HepG2 (cell line): ENCODE measurements around the gene SFXN5. TPM values are rescaled to one million over a fixed set of nuclear protein-coding genes. Genes with fewer than 3 reads are reported as not detected.

Source experiments
- ATAC-seq: fragments of 200-7000 bp; cut with Tn5 transposase; 3 replicates; pipeline ENCODE4 v1.9.1; 2020; ENCODE audit warnings: mild to moderate bottlenecking, moderate library complexity
- BruUV-seq: library from RNA; stranded (reverse); fragments of 400-500 nt; replicated peaks from 2 replicates; lab custom pipeline; 2021; lab: Mats Ljungman, UMichigan
- CTCF ChIA-PET: fragments of 300-600 bp; formaldehyde crosslinking; extraction: SDS; loops from one replicate; lab custom pipeline; 2021; ENCODE audit warnings: low total read pairs, inconsistent platforms, low intra/inter-chr PET ratio; lab: Yijun Ruan, JAX
- POLR2A ChIA-PET: fragments of 350-600 bp; sonication (Branson Sonifier 250); formaldehyde crosslinking; loops from one replicate; lab custom pipeline; 2020; ENCODE audit warnings: antibody characterized with exemption, inconsistent platforms; lab: Yijun Ruan, JAX
- DNase-seq: peaks from one replicate; pipeline ENCODE4 v3.0.0-alpha.2; 2015; ENCODE audit warnings: low spot score
- FAIRE-seq: peaks from 3 replicates; lab custom pipeline; 2011; peaks lifted over from hg19 to GRCh38; lab: Jason Lieb, UNC
- H2AFZ ChIP-seq: one replicate; pipeline ENCODE4 v1.6.1; 2011; ENCODE audit warnings: low read length, inconsistent platforms
- H3K27ac ChIP-seq: fragments of 300-600 bp; 3 replicates; pipeline ENCODE4 v1.8.0; 2011; ENCODE audit warnings: mixed run types, mild to moderate bottlenecking, mixed read lengths, low read length, inconsistent platforms; ENCODE audit not compliant: insufficient read depth; ENCODE audit errors: extremely low read length
- H3K27me3 ChIP-seq, 2 experiments: fragments of 200-600 bp in 1 of 2; 2 replicates in 1 of 2; 3 replicates in 1 of 2; pipeline versions ENCODE4 v1.6.0 to v1.8.0; 2011; ENCODE audit warnings: low read length in 2 of 2, mild to moderate bottlenecking in 2 of 2, moderate library complexity in 2 of 2, inconsistent platforms in 1 of 2; ENCODE audit not compliant: insufficient read depth in 2 of 2, control insufficient read depth in 1 of 2
- H3K36me3 ChIP-seq, 2 experiments: fragments of 200-600 bp in 1 of 2; replicated peaks in 1 of 2; 2 replicates in 1 of 2; 3 replicates in 1 of 2; pipeline versions ENCODE4 v1.5.1 to v1.8.0; 2011; ENCODE audit warnings: low read length in 2 of 2, inconsistent platforms in 1 of 2; ENCODE audit not compliant: insufficient read depth in 2 of 2, control insufficient read depth in 1 of 2
- H3K4me1 ChIP-seq: 2 replicates; pipeline ENCODE4 v1.5.1; 2012; ENCODE audit warnings: low read length, inconsistent platforms; ENCODE audit not compliant: insufficient read depth
- H3K4me2 ChIP-seq: 2 replicates; pipeline ENCODE4 v1.6.0; 2011; ENCODE audit warnings: low read depth, low read length, inconsistent platforms
- H3K4me3 ChIP-seq, 3 experiments: fragments of 200-600 bp in 1 of 3; sonication (generic), shearing (Covaris generic) in 1 of 3; replicated peaks in 1 of 3; 2 replicates each; pipeline ENCODE4 v1.5.1; 2011 to 2016; ENCODE audit warnings: low read length in 3 of 3, inconsistent platforms in 2 of 3, low read depth in 2 of 3, mild to moderate bottlenecking in 2 of 3, control low read depth in 1 of 3, mixed read lengths in 1 of 3; ENCODE audit not compliant: insufficient read depth in 1 of 3
- H3K79me2 ChIP-seq: one replicate; pipeline ENCODE4 v1.6.1; 2011; ENCODE audit warnings: low read length, inconsistent platforms; ENCODE audit not compliant: insufficient read depth
- H3K9ac ChIP-seq: 2 replicates; pipeline ENCODE4 v1.6.0; 2011; ENCODE audit warnings: mild to moderate bottlenecking, low read depth, low read length, inconsistent platforms; ENCODE audit not compliant: insufficient read depth
- H3K9me3 ChIP-seq: 2 replicates; pipeline ENCODE4 v1.5.1; 2012; ENCODE audit warnings: mild to moderate bottlenecking, low read length
- H4K20me1 ChIP-seq: 2 replicates; pipeline ENCODE4 v1.6.0; 2011; ENCODE audit warnings: inconsistent platforms, mild to moderate bottlenecking, low read length, moderate library complexity; ENCODE audit not compliant: insufficient read depth
- ARNTL ChIP-seq: sonication (generic); formaldehyde crosslinking; IDR thresholded peaks from 2 replicates; pipeline ENCODE4 v1.4.0; 2020; ENCODE audit warnings: mild to moderate bottlenecking, missing genetic modification reagents
- ATF7 ChIP-seq, 2 experiments: fragments of 450-650 bp in 1 of 2; sonication (generic) in 1 of 2; formaldehyde crosslinking in 1 of 2; IDR thresholded peaks; 2 replicates each; pipeline versions ENCODE4 v1.4.0 to v1.6.1; 2016 to 2020; ENCODE audit warnings: antibody characterized with exemption in 1 of 2, mild to moderate bottlenecking in 1 of 2, missing genetic modification reagents in 1 of 2
- CHD4 ChIP-seq: fragments of 200-600 bp; sonication (generic); IDR thresholded peaks from 2 replicates; pipeline ENCODE4 v1.7.0; 2017; ENCODE audit warnings: mild to moderate bottlenecking, low read length, borderline replicate concordance
- HDAC2 ChIP-seq: sonication (generic); formaldehyde crosslinking; IDR thresholded peaks from 2 replicates; pipeline ENCODE4 v1.4.0; 2020; ENCODE audit warnings: missing genetic modification reagents
- HHEX ChIP-seq: IDR thresholded peaks from 2 replicates; pipeline ENCODE4 v1.6.1; 2016; ENCODE audit warnings: control low read depth
- HMG20A ChIP-seq: IDR thresholded peaks from 2 replicates; pipeline ENCODE4 v1.6.1; 2016; ENCODE audit warnings: borderline replicate concordance
- KDM1A ChIP-seq: IDR thresholded peaks from 2 replicates; pipeline ENCODE4 v1.6.1; 2016; ENCODE audit warnings: missing compliant biosample characterization
- KLF13 ChIP-seq: sonication (generic); formaldehyde crosslinking; IDR thresholded peaks from 2 replicates; pipeline ENCODE4 v1.4.0; 2020; ENCODE audit warnings: mild to moderate bottlenecking, missing genetic modification reagents
- MAX ChIP-seq: IDR thresholded peaks from 2 replicates; pipeline ENCODE4 v1.6.1; 2012; ENCODE audit warnings: inconsistent platforms
- SPEN ChIP-seq: sonication (generic); formaldehyde crosslinking; IDR thresholded peaks from 2 replicates; pipeline ENCODE4 v1.5.1; 2020; ENCODE audit warnings: low read depth, mild to moderate bottlenecking, missing genetic modification reagents
- TGIF2 ChIP-seq: IDR thresholded peaks from 2 replicates; pipeline ENCODE4 v1.6.1; 2016; ENCODE audit warnings: control low read depth, missing compliant biosample characterization
- ZBTB40 ChIP-seq, 2 experiments: fragments of 450-650 bp in 1 of 2; sonication (generic) in 1 of 2; formaldehyde crosslinking in 1 of 2; IDR thresholded peaks; 2 replicates each; pipeline versions ENCODE4 v1.6.1 to v1.8.0; 2016 to 2022; ENCODE audit warnings: antibody characterized with exemption in 1 of 2, mild to moderate bottlenecking in 1 of 2, missing genetic modification reagents in 1 of 2
- ZNF3 ChIP-seq: IDR thresholded peaks from 2 replicates; pipeline ENCODE4 v1.7.0; 2017; ENCODE audit warnings: inconsistent platforms
- ZNF589 ChIP-seq: sonication (generic); formaldehyde crosslinking; conservative IDR thresholded peaks from 2 replicates; pipeline ENCODE4 v1.8.0; 2022; ENCODE audit warnings: mild to moderate bottlenecking, moderate library complexity, missing genetic modification reagents
- ZNF776 ChIP-seq: sonication (generic); formaldehyde crosslinking; IDR thresholded peaks from 2 replicates; pipeline ENCODE4 v1.4.0; 2020; ENCODE audit warnings: mild to moderate bottlenecking, missing genetic modification reagents
- WGBS: methylation state at CpG from one replicate; pipeline ENCODE4 v1.1.6; 2017; ENCODE audit warnings: low lambda C conversion rate; 5-methylcytosine and 5-hydroxymethylcytosine counted together
- in situ Hi-C: cut with HindIII; loops from 2 replicates; pipeline ENCODE4 v1.10.0; 2017; ENCODE audit warnings: low pct_unique_long_range_greater_than_20kb; ENCODE audit not compliant: extremely low pct_ligation_motif_present
- intact Hi-C: fragments of 100-400 bp; cut with micrococcal nuclease; formaldehyde crosslinking; loops from one replicate; pipeline ENCODE4 v1.10.0; 2022; ENCODE audit not compliant: unreplicated experiment
- polyA plus RNA-seq, 8 experiments: library from polyadenylated mRNA; depleted of rRNA in 3 of 8; stranded (reverse) in 7 of 8; unstranded in 1 of 8; fragments of >200 nt; fragmentation: Illumina TruSeq in 4 of 8; extraction: Trizol in 4 of 8; gene quantifications; 2 replicates each; pipeline versions ENCODE4 v1.2.1 to v1.2.3, GENCODE V29; 2011 to 2016; ENCODE audit warnings: low read depth in 4 of 8, missing spikeins in 1 of 8, mixed read lengths in 1 of 8; ENCODE audit not compliant: insufficient read depth in 1 of 8
- total RNA-seq, 5 experiments: library from RNA; depleted of rRNA; stranded (reverse); fragments of >200 nt; fragmentation: Illumina TruSeq; extraction: Trizol; gene quantifications; 2 replicates each; pipeline ENCODE4 v1.2.3, GENCODE V29; 2016; ENCODE audit warnings: low read depth in 1 of 5

The SFXN5 gene
- total and polyA plus RNA-seq, 2 of the 13 experiments (the other 11 are each of a cell fraction or from before 2014, with no cell fraction given) = 34.9 to 37.4 TPM

GRCh38 chr2:73033142-73033765 is 38.3 kb downstream of the SFXN5 start:
- peaks cover 1 to 12% of the 10 kb centered on the region in 2 experiments; a peak in 3 of 5 replicates for H3K36me3 ChIP-seq
- no peaks in the 10 kb centered on the region for H3K9me3 ChIP-seq
- peaks cover 72% of the 10 kb centered on the region for H3K4me1 ChIP-seq
- intact Hi-C loops = loop anchor here (2.0 kb wide), 1 partner anchor 40 kb away; no protein-coding TSS in a partner anchor
- H3K27me3 ChIP-seq = no peaks in the 10 kb centered on the region
- H4K20me1 ChIP-seq = no peaks in the 10 kb centered on the region
- H3K4me3 ChIP-seq = no peak overlapping the region
- no peak overlapping the region for H2AFZ ChIP-seq
- H3K27ac ChIP-seq = peak overlapping the region; percentile 97
- H3K9ac ChIP-seq = peak overlapping the region; percentile 77; the same call in 1 of the 2 replicates
- 80% methylated on average over 1 of the region's 1 CpG for WGBS
- H3K79me2 ChIP-seq = peaks cover 5% of the 10 kb centered on the region
- CTCF ChIA-PET = no interaction called here
- no TSS peak for BruUV-seq
- 0 out of 2 replicates have a peak overlapping the region, but pooled peaks have one; percentile 96 for H3K4me2 ChIP-seq
- FAIRE-seq = peak; percentile 32
- DNase-seq = no peak
- no peak for ATAC-seq
- in situ Hi-C loops = no loop called here
- POLR2A ChIA-PET = interaction anchor here (1.5 to 6.3 kb wide), 7 partner anchors 11 to 200 kb away, joined by 6 to 133 read pairs (median 13); partner anchors contain the start of genes CCT7, PRADC1 and SFXN5
- TF ChIP-seq ATF7 (IDR thresholded peaks at IDR 0.05) = no peak
- no peak for TF ChIP-seq ATF7 (CRISPR knock-in tag; IDR thresholded peaks at IDR 0.05)
- no peak for TF ChIP-seq ZBTB40 (IDR thresholded peaks at IDR 0.05)
- TF ChIP-seq ZBTB40 (CRISPR knock-in tag; IDR thresholded peaks at IDR 0.05) = no peak
- TF ChIP-seq ZNF589 (CRISPR knock-in tag) = no peak
- peak; percentile 63 for TF ChIP-seq HDAC2 (CRISPR knock-in tag)
- TF ChIP-seq SPEN = no peak
- TF ChIP-seq HHEX (CRISPR knock-in tag) = no peak
- 0 out of 2 replicates have a peak, but pooled peaks have one; percentile 77 for TF ChIP-seq ZNF3 (CRISPR knock-in tag)
- 0 out of 2 replicates have a peak, but pooled peaks have one; percentile 27 for TF ChIP-seq MAX
- TF ChIP-seq ARNTL (CRISPR knock-in tag) = 0 out of 2 replicates have a peak, but pooled peaks have one; percentile 38
- no peak for TF ChIP-seq ZNF776 (CRISPR knock-in tag)
- no peak for TF ChIP-seq HMG20A (CRISPR knock-in tag)
- TF ChIP-seq CHD4 = peak; percentile 96; the same call in 1 of the 2 replicates
- TF ChIP-seq TGIF2 (CRISPR knock-in tag) = no peak
- TF ChIP-seq KLF13 (CRISPR knock-in tag) = no peak
- TF ChIP-seq KDM1A (CRISPR knock-in tag) = peak; percentile 97
